ENCODE results near the gene EXOC4.

The EXOC4 gene

GRCh38 chr7:133693281-133693680 lies 440.4 kb downstream of the EXOC4 start:
- no peak for TF ChIP-seq CTCF (IDR thresholded peaks at IDR 0.05; ENCODE audit: control extremely low read depth, extremely low read depth, low read depth, missing control alignments)
- POLR2A ChIA-PET = no interaction called here
- no peak for DNase-seq (ENCODE audit: extremely low spot score)
- CTCF ChIA-PET = no interaction called here

GRCh38 chr7:133696056-133696455 lies 443.2 kb downstream of the EXOC4 start:
- CTCF ChIA-PET = no interaction called here
- no peak for TF ChIP-seq CTCF (IDR thresholded peaks at IDR 0.05; ENCODE audit: control extremely low read depth, extremely low read depth, low read depth, missing control alignments)
- POLR2A ChIA-PET = no interaction called here
- no peak for DNase-seq (ENCODE audit: extremely low spot score)

GRCh38 chr7:133697585-133697984 lies 444.7 kb downstream of the EXOC4 start:
- DNase-seq (ENCODE audit: extremely low spot score) = no peak
- ChIA-PET POLR2A (no interaction called here), CTCF (no interaction called here)
- TF ChIP-seq CTCF (IDR thresholded peaks at IDR 0.05; ENCODE audit: control extremely low read depth, extremely low read depth, low read depth, missing control alignments) = no peak

- ChIA-PET CTCF (no interaction called here), POLR2A (no interaction called here)
- DNase-seq (ENCODE audit: extremely low spot score) = no peak
- no peak for TF ChIP-seq CTCF (IDR thresholded peaks at IDR 0.05; ENCODE audit: control extremely low read depth, extremely low read depth, low read depth, missing control alignments)
These were observed 445.2 kb downstream of the EXOC4 start for GRCh38 chr7:133698127-133698526.

GRCh38 chr7:133699386-133699785 lies 446.5 kb downstream of the EXOC4 start:
- POLR2A ChIA-PET = no interaction called here
- CTCF ChIA-PET = interaction anchor here (1.2 to 2.2 kb wide), 3 partner anchors 8 to 474 kb away, joined by 3 to 7 read pairs (median 6); no protein-coding TSS in a partner anchor
- DNase-seq (ENCODE audit: extremely low spot score) = no peak
- no peak for TF ChIP-seq CTCF (IDR thresholded peaks at IDR 0.05; ENCODE audit: control extremely low read depth, extremely low read depth, low read depth, missing control alignments)

- no peak for DNase-seq (ENCODE audit: extremely low spot score)
- CTCF ChIA-PET = no interaction called here
- POLR2A ChIA-PET = no interaction called here
- no peak for TF ChIP-seq CTCF (IDR thresholded peaks at IDR 0.05; ENCODE audit: control extremely low read depth, extremely low read depth, low read depth, missing control alignments)
These were observed 449.2 kb downstream of the EXOC4 start for GRCh38 chr7:133702078-133702477.

GRCh38 chr7:133702960-133703359 lies 450.1 kb downstream of the EXOC4 start:
- ChIA-PET CTCF (no interaction called here), POLR2A (no interaction called here)
- TF ChIP-seq CTCF (IDR thresholded peaks at IDR 0.05; ENCODE audit: control extremely low read depth, extremely low read depth, low read depth, missing control alignments) = no peak
- no peak for DNase-seq (ENCODE audit: extremely low spot score)

All from GM10248 (cell line).